ENCODE results near the gene AHRR.
"Not testable (repeated sequence)": the region's sequence is repeated elsewhere in the genome, so short reads cannot be mapped to it uniquely, and the experiment has no call there.

AHRR gene

GRCh38 chr5:472076-472655, 150.7 kb downstream of the AHRR start:
- peak in 1 of 3 donors; percentile 18 for DNase-seq (ENCODE audit: low read depth in 2 of 3, low spot score in 1 of 3)

DNA sequence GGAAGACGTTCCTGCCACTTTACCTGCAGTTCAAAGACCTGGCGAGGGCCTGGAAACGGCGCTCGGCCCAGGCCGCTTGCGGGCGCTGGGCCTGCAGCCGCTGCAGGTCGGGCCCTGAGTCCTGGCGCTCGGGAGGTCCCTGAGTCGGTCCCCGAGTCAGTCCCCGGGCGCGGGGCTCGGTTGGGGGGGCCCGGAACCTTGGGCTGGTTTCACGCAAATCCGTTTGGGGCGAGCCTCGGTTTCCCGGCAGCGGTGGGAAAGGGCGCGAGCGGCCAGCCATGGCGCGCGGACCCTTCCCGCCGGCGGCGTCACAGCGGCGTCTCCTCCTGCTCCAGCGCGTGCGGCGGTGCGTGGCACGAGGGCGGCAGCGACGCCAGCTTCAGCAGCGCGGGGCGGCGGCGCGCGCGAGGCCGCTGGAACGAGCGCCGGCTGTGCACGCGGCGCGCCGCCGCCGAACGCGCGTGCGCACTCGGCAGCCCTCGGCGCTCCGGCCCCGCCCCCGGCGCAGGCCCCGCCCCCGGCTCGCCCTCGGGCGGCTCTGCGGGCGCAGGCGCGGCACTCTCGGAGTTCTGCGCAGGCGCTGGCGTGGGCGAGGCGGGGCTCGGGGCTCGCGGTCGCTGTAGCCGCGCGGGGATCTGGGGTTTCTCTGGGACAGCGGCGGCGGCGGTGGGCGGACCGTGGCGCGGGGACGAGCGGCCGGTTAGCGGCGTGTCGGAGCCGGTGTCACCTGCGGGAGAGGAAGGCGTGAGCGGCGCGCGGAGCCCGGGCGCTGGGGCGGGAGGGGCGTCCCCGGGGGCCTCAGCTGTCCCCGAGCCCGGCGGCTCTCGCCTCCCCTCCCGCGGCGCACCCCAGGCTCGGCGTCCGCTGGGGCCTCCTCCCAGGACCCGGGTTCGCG, 151.4 kb downstream of the AHRR start:
- peak; percentile 75 to 88 (median 79) for DNase-seq (ENCODE audit: low read depth in 2 of 3, low spot score in 1 of 3)

DNA sequence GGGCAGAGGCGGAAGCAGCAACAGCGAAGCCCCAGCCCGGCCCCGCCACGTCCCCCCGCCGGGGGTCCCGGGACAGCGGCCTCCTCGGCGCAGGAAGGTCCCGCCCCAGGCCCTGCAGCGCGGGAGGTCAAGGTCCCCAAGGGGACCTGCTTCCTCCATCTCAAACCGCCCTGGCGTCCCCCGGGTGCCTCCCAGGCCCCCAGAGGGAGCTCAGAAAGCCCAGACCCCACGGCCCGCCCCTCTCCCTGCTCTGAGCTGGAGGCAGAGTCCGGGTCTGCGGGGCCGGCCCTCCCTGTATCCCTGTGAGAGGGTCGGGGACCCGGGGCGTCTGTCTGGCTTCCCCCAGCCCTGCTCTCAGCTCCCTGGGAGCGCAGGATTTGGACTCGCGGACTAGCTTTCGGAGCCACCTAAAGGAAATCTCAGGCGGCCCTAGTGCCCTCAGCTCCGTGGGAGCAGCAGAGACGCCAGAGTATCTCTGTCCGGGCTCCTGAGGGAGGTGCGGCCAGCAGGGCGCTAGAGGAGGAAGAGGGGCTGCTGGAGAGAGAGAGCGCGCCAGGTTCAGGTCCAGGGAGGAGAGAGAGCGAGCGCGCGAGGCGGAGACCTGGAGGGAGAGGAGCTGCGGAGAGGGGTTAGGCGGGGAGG, 152.2 kb downstream of the AHRR start:
- peak in 2 of 3 donors; percentile 16 for DNase-seq (ENCODE audit: low read depth in 2 of 3, low spot score in 1 of 3)

GRCh38 chr5:474232-474839, 152.8 kb downstream of the AHRR start:
- DNase-seq (ENCODE audit: low read depth in 2 of 3, low spot score in 1 of 3): not testable (repeated sequence)

DNA sequence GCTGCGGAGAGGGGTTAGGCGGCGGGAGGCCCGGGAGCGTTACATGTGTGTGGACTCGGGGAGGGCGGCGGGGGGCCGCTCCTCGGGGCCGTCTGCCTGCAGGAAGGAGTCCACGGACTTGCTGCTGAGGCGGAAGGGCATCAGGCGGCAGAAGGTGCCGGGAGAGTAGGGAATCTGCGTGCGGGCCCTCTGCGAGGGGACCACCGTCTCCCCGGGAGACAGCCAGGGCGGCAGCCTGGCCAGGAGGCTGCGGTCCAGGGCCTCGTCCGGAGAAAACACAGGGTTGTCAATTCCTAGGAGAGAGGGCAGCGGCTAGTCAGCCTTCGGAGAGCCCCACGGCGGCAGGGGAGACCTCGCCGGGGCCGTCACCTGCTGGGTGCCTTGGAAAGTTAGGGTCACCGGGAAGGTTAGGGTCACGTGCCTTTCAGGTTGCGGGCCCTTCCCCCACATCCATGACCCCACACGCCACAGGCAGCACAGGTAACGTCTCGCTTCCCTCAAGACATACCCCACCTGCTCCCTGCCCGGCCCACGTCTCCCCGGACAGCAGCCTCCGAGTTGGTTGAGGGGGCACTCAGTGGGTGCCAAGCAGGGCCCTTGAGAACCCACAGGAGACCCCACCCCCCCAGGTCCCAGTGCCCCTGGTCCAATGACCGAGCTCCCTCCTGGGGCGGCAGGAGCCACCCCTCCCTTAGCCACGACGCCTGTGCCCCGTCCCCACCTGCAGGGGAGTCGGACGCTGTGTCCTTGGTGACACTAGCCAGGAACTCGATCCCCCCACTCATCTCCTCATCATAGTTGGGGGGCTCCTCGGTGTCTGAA, 153.5 kb downstream of the AHRR start:
- DNase-seq (ENCODE audit: low read depth in 2 of 3, low spot score in 1 of 3): no peak

GRCh38 chr5:475704-476101, 154.2 kb downstream of the AHRR start:
- no peak for DNase-seq (ENCODE audit: low read depth in 2 of 3, low spot score in 1 of 3)

DNA sequence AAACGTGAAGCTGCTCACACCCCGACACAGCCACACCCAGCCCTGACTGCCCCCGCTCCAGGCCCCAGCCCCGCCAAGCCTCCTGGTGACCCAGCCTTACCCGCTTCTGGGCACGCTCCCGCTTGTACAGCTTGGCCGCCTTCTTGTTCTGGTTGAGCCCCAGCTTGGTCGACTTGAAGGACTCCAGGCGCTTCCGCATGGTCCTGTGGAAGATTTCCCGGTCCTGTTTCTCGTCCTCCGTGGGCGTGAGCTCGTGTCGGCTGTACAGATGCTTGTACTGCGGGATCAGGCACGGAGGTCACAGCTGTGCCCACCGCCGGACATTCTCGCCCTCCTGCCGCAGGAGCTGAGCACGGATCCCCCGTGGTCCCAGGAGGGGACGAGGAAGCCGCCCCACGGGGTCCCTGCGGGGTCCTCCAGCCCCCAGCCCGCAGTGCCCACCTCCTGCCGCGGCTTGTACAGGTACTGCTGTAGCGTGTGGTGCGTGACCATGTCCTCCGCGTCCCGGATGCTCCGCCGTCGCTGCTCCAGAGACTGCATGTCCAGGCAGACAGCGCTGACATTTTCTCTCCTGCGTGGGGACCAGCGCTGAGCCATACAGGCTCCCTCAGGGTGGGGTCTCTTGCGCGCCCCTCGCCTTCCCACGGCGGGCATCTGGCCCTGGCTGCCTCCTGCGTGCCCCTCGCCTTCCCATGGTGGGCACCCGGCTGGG, 154.7 kb downstream of the AHRR start:
- DNase-seq (ENCODE audit: low read depth in 2 of 3, low spot score in 1 of 3): no peak

DNA sequence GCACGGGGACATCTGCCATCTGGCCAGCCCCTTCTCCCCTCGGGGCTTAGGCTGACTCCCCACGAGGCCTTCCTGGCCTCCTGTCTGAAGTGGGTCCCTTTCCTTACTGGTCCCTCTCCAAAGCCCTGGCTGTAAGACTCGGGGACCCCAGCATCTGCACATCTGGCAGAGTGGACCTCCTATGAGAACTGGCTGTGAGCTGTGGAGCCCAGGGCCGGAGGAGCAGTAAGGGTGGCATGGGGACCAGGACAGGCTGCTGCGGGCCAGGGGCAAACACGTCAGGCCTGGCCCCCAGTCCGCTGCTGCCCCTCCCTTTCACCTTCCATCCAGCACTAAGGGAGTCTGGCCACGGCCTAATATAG, 155.3 kb downstream of the AHRR start:
- no peak for DNase-seq (ENCODE audit: low read depth in 2 of 3, low spot score in 1 of 3)

DNA sequence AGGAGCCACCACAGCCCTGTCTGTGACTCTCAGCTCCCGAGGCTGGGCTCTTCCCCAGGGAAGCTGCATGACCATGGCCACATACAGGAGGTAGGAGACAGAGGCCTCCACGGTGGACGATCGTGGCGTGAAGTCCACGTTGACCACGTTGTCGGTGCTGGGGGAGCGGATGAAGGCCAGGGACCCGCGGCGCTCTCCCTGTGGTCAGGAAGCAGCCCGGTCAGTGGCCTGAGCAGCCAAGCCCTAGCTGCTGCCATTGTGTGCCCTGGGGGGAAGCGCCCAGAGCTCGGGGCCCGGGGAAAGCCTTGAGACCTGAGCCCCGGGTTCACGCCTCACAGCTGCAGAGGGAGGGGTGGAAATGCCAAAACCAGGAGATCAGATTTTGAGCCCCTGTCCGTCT, 155.7 kb downstream of the AHRR start:
- DNase-seq (ENCODE audit: low read depth in 2 of 3, low spot score in 1 of 3): no peak

DNA sequence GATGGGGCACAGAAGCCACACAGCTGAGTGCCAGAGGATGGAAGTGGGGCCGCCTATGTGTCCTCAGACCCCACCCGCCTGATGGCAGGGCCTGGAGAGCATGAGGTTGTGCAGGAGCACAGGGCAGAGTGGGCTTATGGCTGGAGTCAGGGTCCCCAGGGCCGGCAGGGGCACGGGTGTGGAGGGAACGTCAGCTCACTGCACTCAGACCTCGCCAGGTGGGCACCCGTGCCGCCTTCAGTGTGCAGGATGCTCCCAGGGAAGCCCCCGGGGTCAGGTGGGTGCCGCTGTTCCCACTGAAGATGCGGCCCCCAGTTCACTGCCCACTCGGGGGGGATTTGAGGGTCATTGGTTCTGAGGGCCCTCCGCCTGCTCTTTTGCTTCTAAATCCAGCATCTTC, 156.4 kb downstream of the AHRR start:
- no peak for DNase-seq (ENCODE audit: low read depth in 2 of 3, low spot score in 1 of 3)

- no peak for DNase-seq (ENCODE audit: low read depth in 2 of 3, low spot score in 1 of 3)
These were observed 157.0 kb downstream of the AHRR start for GRCh38 chr5:478369-478981.

DNA sequence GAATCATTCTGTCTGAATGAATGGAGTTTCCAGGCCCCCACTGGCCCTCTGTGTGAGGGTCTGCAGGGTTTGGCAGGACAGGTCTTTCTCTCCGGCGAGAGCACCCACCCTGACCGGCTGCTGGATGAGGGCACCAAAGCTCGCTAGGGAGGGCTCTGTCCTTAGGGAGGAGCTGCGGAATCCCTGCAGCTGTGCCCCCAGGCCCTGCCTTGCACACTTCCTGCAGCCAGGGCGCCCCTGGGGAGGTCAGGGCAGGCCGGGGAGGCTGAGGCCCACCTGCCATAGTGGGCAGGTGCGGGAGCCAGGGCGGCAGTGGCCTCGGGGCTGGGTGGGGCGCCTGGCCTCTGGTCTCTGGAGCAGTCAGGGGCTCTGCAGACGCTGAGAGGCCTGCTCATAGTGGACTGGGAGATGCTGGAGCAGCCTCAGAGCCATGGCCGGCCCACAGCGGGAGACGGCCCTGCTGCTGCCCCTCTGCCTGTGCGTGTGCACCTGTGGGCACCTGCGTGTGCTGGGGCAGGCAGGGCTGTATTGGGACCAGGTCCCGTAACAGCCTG, 157.5 kb downstream of the AHRR start:
- DNase-seq (ENCODE audit: low read depth in 2 of 3, low spot score in 1 of 3): no peak

DNA sequence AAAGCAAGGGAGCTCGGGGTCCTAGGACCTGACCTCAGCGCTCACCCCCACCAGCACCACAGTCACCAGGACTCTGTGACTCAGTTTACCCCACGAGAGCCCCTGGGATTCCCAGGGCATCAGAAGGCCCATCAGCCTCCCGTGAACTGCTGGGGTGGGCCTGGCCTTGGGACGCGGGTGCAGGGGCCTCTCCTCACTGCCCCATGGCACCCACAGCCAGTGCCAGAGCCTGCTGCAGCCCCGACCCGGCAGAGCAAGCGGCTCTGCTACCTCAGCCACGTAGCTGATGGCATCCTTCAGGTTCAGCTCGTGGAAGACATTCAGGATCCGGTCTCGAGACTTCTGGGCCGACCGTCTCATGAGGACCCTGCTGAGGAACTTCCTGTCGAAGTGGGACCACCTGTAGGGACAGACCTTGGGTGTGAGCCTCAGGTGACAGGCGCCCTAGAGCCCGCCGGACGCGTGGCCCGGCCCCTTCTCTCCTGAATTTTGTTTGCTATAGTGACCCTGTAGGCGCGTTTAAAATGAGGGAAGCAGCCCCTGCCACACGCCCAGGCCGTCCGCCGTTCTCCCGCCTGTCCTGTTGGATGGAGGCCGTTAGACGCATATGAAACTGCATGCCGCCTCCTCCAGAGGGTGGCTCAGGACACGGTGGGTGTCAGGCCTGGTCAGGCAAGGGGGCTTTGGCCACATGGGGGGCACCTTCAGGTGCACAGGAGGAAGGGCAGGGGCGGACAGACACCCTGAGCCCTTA, 158.2 kb downstream of the AHRR start:
- no peak for DNase-seq (ENCODE audit: low read depth in 2 of 3, low spot score in 1 of 3)

DNA sequence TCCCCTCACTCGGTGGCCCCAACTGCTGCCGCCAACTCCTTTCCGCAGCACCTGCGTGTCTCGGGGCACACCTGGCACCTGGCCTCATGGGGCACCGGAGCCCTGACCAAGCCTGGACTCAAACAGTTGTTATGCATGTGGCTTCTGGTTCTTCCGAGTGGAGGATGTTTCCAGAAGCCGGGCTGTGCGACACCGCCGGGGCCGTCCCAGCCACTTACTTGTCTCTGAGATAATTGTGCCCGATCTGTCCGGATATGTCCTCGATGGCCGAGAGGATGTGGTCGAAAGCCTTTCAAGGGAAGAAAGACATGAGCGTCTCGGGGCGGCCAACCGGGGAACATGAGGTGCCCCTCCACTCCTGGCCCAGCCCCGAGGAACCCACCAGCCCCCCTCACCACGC, 159.8 kb downstream of the AHRR start:
- no peak for DNase-seq (ENCODE audit: low read depth in 2 of 3, low spot score in 1 of 3)

GRCh38 chr5:482021-482420, 160.5 kb downstream of the AHRR start:
- no peak for DNase-seq (ENCODE audit: low read depth in 2 of 3, low spot score in 1 of 3)

GRCh38 chr5:482506-482905, 161.0 kb downstream of the AHRR start:
- no peak for DNase-seq (ENCODE audit: low read depth in 2 of 3, low spot score in 1 of 3)

GRCh38 chr5:483011-483410, 161.5 kb downstream of the AHRR start:
- no peak for DNase-seq (ENCODE audit: low read depth in 2 of 3, low spot score in 1 of 3)

GRCh38 chr5:483434-484140, 162.1 kb downstream of the AHRR start:
- no peak for DNase-seq (ENCODE audit: low read depth in 2 of 3, low spot score in 1 of 3)

Measured in stimulated activated CD4-positive, alpha-beta T cell treated with anti-CD3 and anti-CD28 coated beads, Interleukin-12 subunit alpha, Interleukin-12 subunit beta, amount 100 ng/mL, for 48 hours (primary cell).